GM19468 (cell line): Measurements from ENCODE around the gene GALNT5.
"Not testable (repeated sequence)": the region's sequence is repeated elsewhere in the genome, so short reads cannot be mapped to it uniquely, and the experiment has no call there.

ENCODE experiments used
- ATAC-seq: cut with Tn5 transposase; IDR thresholded peaks from one replicate; pipeline ENCODE4 v1.9.1; 2021; ENCODE audit warnings: mild to moderate bottlenecking, moderate library complexity, moderate number of reproducible peaks; ENCODE audit not compliant: unreplicated experiment; ENCODE audit errors: extremely low read depth

Gene GALNT5

GRCh38 chr2:157246765-157247407 is 10.6 kb upstream of the GALNT5 start:
- ATAC-seq: no peak

- no peak for ATAC-seq
Observed at GRCh38 chr2:157250836-157251235, 6.7 kb upstream of the GALNT5 start.

- no peak for ATAC-seq
Observed at GRCh38 chr2:157251932-157252331, 5.6 kb upstream of the GALNT5 start.

DNA sequence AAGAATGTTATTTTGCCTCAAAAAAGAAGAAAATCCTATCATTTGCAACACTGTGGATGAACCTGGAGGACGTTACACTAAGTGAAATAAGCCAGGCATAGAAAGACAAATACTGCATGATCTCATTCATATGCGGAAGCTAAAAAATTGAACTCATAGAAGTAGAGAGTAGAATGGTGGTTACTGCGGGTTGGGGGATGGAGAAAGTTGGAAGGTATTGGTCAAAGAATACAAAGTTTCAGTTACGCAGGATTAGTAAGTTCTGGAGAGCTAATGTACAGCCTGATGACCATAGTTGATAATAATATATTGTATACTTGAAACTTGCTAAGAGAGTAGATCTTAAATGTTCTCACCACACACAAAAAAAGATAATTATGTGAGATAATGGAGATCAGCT is 5.0 kb upstream of the GALNT5 start:
- no peak for ATAC-seq

DNA sequence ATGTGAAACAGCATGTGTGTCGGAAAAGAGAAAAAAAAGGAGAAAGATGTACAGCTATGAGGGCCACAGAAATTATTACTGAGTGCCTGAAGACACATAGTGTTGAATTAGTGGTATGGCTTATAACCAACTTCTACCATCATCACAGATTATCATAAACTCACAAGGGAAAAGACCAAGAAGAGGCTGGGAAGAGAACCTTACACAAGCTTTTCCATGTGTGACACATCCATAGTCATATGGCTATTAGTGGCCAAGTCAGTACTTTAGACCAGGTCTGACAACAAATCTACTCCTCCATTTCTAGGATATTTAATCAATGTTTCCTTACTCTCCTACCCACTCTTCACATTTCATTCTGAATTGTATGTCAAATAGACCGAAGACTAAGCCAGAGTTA is 3.5 kb upstream of the GALNT5 start:
- ATAC-seq: no peak

DNA sequence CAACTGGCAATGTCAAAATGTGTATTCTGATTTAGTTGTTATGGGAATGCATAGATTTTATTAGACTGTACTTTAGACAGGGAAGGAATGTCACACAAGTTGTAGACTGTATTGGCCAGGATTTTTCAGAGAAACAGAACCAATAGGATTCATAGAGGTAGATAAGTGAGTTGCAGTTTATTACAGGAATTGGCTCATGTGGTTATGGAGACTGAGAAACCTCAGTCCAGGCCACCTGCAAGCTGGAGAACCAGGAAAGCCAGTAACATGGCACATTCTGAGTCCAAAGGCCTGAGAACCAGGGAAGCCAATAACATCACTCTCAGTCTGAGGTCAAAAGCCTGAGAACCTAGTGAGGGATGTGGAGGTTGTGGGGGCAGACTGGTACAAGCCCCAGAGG is 1.8 kb upstream of the GALNT5 start:
- ATAC-seq: no peak

DNA sequence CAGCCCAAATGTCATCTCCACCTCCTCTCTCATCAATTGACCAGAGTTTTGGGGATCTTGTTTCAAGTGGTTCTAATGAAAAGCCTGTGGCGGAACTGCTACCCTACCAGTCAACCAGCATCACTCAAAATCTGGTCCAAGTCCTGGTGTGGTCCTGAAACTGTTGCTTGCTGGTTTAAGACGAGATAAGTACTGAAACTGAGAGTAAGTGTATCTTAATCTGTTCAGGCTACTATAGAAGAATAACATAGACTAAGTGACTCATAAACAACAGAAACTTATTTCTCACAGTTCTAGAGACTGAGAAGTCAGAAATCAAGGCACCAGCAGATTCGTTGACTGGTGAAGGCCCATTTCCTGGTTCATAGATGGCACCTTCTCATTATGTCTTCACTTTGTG is 879 bp upstream of the GALNT5 start:
- ATAC-seq: peak; percentile 98

- no peak for ATAC-seq
Observed at GRCh38 chr2:157258520-157259326, 1.2 kb downstream of the GALNT5 start.

DNA sequence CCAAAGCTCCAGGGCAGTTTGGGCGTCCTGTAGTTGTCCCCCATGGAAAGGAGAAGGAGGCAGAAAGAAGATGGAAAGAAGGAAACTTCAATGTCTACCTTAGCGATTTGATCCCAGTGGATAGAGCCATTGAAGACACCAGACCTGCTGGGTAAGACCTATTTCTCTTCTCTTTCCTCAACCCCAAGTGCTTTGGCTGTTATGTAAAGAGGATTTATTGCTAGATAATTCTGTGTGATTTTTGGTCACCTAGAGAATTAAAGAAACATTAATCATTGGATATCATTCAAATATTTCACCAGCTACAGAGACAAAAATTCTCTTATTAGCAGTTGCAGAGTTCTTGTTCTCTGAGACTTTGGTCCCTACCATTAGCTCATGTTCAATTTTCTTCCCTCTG is 1.9 kb downstream of the GALNT5 start:
- ATAC-seq: no peak

DNA sequence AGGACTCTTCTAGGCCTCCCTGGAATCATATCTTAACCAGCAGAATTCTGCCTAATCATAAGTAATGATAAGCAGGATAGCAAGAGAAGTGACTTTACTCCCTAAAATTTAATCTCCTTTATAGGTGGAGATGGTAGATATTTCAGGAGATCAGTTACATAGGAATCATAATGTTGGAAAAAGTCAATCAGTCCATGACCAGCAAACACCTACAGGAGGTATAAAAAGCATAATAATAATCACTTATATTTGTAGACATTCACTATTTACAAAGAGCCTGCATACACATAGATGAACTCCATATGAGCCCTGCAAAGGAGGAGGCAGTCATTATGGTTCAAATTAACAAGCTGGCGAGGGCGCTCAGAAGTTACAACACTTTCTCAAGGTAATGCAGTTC is 2.5 kb downstream of the GALNT5 start:
- ATAC-seq: no peak

GRCh38 chr2:157260533-157261198 is 3.2 kb downstream of the GALNT5 start:
- ATAC-seq: no peak

DNA sequence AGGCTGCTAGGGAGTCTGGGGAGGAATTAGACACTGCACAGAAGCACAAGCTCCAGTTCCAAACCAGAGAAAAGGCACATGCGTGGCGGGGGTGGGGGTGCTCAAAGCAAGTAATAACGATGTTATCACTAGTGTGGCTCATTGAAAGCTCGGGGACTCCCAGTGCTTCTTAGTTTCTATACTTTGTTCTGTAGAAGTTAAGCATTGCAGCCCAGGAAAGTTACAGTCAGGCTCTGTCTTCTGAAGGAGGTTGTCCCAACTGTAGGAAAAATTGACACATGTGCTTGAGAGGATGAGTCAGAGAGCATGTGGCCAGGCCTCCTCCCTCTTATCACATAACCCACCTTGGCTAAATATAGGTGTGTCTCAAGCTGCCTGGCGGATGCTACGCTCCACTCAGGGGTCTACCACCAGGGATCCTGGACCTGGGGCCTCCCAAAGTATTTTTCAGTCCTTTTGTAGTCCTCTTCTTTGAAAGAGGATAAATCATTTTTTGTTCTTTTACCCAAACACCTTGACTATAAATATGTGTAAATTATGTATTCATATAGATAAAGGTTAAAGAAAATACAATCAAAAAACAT is 3.8 kb downstream of the GALNT5 start:
- no peak for ATAC-seq

DNA sequence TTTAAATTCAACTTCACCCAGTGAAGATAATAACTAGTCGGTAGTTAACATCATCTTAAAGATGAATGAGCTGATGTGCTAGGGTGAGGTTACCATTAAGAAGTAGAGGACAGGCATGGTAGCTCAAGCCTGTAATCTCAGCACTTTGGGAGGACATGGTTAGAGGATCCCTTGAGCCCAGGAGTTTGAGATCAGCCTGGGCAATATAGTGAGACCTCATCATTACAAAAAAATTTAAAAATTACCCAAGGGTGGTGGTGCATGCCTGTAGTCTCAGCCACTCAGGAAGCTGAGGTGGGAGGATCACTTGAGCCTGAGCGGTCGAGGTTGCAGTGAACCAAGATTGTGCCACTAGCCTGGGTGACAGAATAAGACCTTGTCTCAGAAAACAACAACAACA is 4.7 kb downstream of the GALNT5 start:
- ATAC-seq: no peak

DNA sequence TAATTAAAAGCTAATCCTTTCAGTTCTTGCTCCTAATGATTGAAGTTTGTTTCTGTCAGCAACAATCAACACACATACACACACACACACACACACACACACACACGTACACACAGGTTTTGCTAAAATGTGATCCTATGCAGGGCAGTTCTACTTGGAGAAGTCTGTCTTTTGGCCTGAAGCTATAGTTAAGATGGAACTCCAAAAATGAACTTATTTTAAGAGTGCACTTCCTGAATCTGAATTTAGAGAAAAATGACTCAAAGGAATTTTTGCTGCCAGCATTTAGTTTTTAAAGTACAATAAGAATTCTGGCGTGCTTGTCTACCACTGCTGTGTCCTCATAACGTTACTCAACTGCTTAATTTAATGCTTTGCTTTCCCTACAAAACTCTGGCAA is 6.6 kb downstream of the GALNT5 start:
- no peak for ATAC-seq

DNA sequence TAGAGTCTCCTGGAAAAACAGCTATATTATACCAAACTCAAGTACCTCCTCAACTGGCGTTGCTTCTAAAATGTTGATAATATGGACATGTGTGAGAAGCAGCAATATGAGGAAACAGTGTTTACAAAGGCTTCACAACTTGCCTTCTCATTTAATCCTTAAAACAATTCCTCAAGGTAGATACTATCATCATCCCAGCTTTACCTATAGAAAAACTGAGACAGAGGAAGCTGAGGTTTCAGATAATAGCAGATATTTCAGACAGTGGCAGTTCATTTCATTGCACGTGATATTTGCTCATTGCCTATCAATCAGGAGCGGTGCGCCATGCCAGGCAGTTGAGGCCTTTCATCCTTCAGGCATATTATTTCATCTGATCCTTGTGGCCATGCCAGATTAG is 8.3 kb downstream of the GALNT5 start:
- ATAC-seq: no peak

- ATAC-seq: no peak
Observed at GRCh38 chr2:157267476-157267875, 10.0 kb downstream of the GALNT5 start.

DNA sequence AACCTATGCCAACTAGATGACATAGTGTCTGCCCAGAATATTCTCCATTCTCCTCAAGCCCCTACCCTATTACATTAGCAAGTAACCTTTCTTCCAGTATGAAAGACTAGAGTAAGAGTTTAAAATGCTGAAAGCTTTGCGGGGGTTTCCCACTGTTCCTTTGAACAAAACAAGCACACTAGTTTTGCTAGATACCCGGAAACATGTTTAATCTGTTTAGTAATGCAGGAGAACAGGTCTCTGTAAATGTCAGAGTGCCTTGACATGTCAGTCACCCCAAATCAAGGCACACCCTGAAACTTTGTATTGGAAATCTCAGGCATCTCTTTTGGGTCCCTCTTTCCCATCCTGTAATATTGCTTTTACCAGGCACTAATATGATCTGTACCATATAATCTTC is 11.6 kb downstream of the GALNT5 start:
- ATAC-seq: no peak

DNA sequence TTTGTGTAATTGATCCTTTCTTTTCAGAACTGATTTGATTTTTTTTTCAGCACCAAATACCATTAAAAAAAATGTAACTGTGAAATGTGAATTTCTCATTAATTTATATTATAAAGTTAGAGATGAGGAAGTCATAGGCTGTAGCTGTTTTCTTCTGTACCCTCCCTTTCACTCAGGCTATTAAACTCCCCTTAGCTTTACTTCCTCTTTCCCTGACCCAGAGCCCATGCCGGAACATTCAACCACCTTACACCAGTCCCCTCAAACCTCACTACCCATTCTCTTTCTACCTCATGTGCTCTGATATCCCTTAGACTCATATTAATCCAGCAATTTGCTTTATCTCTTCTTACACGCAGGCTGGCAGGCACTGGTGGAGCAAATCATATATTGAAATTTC is 12.4 kb downstream of the GALNT5 start:
- ATAC-seq: no peak

DNA sequence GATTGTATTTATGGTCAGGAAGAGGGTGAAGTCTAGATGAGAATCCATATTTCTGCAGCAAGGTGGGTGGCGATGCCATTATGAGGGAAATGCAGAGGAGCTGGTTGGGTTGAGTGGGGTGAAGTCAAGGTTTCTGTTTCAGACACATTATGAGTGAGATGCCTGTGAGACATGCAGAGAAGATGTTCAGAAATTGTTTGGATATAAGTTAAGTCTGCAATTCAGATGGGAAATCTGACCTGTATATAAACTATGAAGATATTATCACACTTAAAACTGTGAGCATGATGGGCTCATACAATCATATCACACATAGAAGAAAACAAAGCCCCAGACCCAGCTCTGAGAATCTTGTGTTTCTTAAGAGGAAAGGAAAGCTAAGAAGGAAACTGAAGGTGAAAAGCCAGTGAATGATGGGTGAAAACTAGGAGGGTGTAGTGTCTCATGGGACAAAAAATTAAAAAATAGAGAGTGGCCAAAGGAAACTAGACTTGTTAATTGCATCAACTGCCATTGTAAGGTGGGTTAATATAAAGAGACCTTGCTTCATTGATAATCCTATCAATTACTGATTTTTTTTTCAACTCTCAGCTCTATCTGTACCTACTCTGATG is 14.2 kb downstream of the GALNT5 start:
- no peak for ATAC-seq

GRCh38 chr2:157279311-157279710 is 21.8 kb downstream of the GALNT5 start:
- not testable (repeated sequence) for ATAC-seq

DNA sequence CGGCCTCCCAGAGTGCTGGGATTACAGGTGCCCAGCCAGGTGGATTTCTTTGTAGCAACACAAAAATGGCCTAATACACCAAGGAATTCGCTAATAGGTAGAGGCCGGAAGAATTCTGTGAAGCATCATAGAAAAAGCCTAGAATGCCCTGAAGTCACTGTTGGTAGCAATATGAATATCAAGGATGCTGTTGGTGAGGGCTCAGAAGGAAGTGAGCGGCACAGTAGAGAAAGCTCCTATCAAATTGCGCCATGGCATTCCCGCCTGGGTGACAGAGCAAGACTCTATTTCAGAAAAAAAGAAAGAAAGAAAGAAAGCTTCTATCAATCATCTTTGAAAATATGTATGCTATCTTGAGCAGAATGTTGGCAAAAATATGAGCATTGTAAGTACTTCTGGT is 23.8 kb downstream of the GALNT5 start:
- no peak for ATAC-seq
